ENCODE data around the gene BCAM. TPM values are rescaled to one million over a fixed set of nuclear protein-coding genes. Genes with fewer than 3 reads are reported as not detected.

Gene BCAM
- polyA plus RNA-seq, 3 donors, result 0.09 TPM; not detected in 2

DNA sequence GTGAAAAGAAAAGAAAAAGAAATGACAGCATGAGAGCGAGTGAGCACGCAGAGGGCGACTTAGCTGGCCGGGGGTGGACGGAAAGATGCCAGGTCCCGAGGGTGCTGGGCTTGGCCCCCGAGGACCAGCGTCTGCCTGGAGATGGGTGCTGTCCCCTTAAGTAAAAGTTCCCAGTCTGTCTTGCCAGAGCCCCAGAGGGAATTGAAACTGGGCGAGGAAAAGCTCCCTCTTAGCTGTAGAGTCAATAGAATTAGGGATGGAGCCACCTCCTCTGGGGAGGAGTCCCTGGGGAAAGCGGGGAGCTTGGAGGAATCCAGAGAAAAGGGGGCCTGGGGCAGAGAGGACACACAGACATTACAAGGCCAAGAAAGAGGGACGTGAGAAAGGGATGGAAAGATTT lies 13.3 kb downstream of the BCAM start:
- H3K79me2 ChIP-seq (ENCODE audit: insufficient read depth, low read length), result no peaks in the 10 kb centered on the region
- no peak overlapping the region for H3K27ac ChIP-seq (ENCODE audit: low read depth in 1 of 2, low read length in 2 of 2)
- TF ChIP-seq, protein P1, sequence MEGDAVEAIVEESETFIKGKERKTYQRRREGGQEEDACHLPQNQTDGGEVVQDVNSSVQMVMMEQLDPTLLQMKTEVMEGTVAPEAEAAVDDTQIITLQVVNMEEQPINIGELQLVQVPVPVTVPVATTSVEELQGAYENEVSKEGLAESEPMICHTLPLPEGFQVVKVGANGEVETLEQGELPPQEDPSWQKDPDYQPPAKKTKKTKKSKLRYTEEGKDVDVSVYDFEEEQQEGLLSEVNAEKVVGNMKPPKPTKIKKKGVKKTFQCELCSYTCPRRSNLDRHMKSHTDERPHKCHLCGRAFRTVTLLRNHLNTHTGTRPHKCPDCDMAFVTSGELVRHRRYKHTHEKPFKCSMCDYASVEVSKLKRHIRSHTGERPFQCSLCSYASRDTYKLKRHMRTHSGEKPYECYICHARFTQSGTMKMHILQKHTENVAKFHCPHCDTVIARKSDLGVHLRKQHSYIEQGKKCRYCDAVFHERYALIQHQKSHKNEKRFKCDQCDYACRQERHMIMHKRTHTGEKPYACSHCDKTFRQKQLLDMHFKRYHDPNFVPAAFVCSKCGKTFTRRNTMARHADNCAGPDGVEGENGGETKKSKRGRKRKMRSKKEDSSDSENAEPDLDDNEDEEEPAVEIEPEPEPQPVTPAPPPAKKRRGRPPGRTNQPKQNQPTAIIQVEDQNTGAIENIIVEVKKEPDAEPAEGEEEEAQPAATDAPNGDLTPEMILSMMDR (IDR thresholded peaks at IDR 0.05), result no peak
- H3K9me3 ChIP-seq (replicated peaks in 1 of 2; ENCODE audit: control insufficient read depth in 1 of 2, insufficient read depth in 1 of 2, low read length in 2 of 2), result no peaks in the 10 kb centered on the region
- DNase-seq, result no peak
- H3K4me2 ChIP-seq (replicated peaks; ENCODE audit: extremely low read depth, low read length, poor library complexity, severe bottlenecking), result no peak overlapping the region
- no peak overlapping the region for H3K4me3 Mint-ChIP-seq
- peak overlapping the region in 2 of 7 donors; percentile 16 to 41 for H3K27ac Mint-ChIP-seq
- H3K27me3 Mint-ChIP-seq (ENCODE audit: low read depth in 3 of 3), result peaks cover 11 to 13% (median 13%) of the 10 kb centered on the region in 3 donors
- no peak overlapping the region for H2AFZ ChIP-seq (ENCODE audit: insufficient read depth, low read depth, low read length, poor library complexity, severe bottlenecking)
- no peaks in the 10 kb centered on the region for H3K27me3 ChIP-seq (ENCODE audit: control insufficient read depth in 2 of 2, insufficient read depth in 2 of 2, low read length in 2 of 2)
- H3K4me3 ChIP-seq (replicated peaks in 1 of 3; ENCODE audit: low read depth in 2 of 3, low read length in 3 of 3), result no peak overlapping the region
- H3K4me1 Mint-ChIP-seq, result no peaks in the 10 kb centered on the region
- no peaks in the 10 kb centered on the region for H3K9me3 Mint-ChIP-seq
- no peaks in the 10 kb centered on the region for H4K20me1 ChIP-seq (ENCODE audit: insufficient read depth, low read length)
- no peak overlapping the region for H3K9ac ChIP-seq (ENCODE audit: insufficient read depth, low read length, poor library complexity, severe bottlenecking)
- H3K36me3 Mint-ChIP-seq, result no peaks in the 10 kb centered on the region
- intact Hi-C loops (cut with micrococcal nuclease), result no loop called here
- H3K4me1 ChIP-seq (ENCODE audit: control insufficient read depth in 1 of 2, insufficient read depth in 2 of 2, low read length in 2 of 2), result no peaks in the 10 kb centered on the region
- H3K36me3 ChIP-seq (replicated peaks in 1 of 2; ENCODE audit: control insufficient read depth in 1 of 2, insufficient read depth in 2 of 2, low read length in 2 of 2), result no peaks in the 10 kb centered on the region
- WGBS (ENCODE audit: insufficient coverage), result 77% methylated on average over 11 of the region's 11 CpGs

DNA sequence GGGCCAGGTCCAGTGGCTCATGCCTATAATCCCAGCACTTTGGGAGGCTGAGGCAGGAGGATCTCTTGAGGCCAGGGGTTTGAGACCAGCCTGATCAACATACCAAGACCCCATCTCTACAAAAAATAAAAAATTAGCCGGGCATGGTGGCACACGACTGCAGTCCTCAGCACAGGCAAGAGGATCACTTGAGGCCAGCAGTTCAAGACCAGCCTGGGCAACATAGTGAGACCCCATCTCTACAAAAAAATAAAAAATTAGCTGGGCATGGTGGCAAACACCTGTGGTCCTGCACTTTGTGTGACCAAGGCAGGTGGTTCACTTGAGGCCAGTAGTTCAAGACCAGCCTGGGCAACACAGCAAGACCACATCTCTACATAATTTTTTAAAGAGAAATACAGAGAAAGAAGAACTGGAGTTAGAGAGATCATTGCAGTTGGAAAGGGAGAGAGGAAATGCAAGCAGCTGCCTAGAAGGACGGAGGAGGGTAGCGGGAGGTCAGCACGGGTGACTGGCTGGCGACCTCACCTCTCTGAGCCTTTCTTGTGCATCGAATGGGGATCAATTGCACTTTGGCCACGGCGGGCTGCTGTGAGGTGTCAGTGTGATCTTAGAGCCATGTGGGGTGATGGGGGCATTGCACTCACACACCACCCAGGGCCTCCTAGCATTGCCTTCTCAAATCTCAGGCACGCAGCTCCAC lies 13.9 kb downstream of the BCAM start:
- Histone ChIP-seq H3K36me3 (replicated peaks in 1 of 2; ENCODE audit: control insufficient read depth in 1 of 2, insufficient read depth in 2 of 2, low read length in 2 of 2) (no peaks in the 10 kb centered on the region), H3K4me2 (replicated peaks; ENCODE audit: extremely low read depth, low read length, poor library complexity, severe bottlenecking) (no peak overlapping the region), H3K4me1 (ENCODE audit: control insufficient read depth in 1 of 2, insufficient read depth in 2 of 2, low read length in 2 of 2) (no peaks in the 10 kb centered on the region), H3K79me2 (ENCODE audit: insufficient read depth, low read length) (no peaks in the 10 kb centered on the region), H3K4me3 (replicated peaks in 1 of 3; ENCODE audit: low read depth in 2 of 3, low read length in 3 of 3) (no peak overlapping the region), H4K20me1 (ENCODE audit: insufficient read depth, low read length) (no peaks in the 10 kb centered on the region), H2AFZ (ENCODE audit: insufficient read depth, low read depth, low read length, poor library complexity, severe bottlenecking) (no peak overlapping the region), H3K9me3 (replicated peaks in 1 of 2; ENCODE audit: control insufficient read depth in 1 of 2, insufficient read depth in 1 of 2, low read length in 2 of 2) (no peaks in the 10 kb centered on the region), H3K27ac (ENCODE audit: low read depth in 1 of 2, low read length in 2 of 2) (no peak overlapping the region), H3K27me3 (ENCODE audit: control insufficient read depth in 2 of 2, insufficient read depth in 2 of 2, low read length in 2 of 2) (no peaks in the 10 kb centered on the region), H3K9ac (ENCODE audit: insufficient read depth, low read length, poor library complexity, severe bottlenecking) (no peak overlapping the region)
- intact Hi-C loops (cut with micrococcal nuclease), result no loop called here
- WGBS (ENCODE audit: insufficient coverage), result 95% methylated on average over 3 of the region's 10 CpGs
- Mint-ChIP-seq H3K4me3 (no peak overlapping the region), H3K4me1 (no peaks in the 10 kb centered on the region), H3K27ac (no peak overlapping the region), H3K36me3 (no peaks in the 10 kb centered on the region), H3K27me3 (ENCODE audit: low read depth in 3 of 3) (peaks cover 11 to 16% (median 15%) of the 10 kb centered on the region in 3 donors), H3K9me3 (no peaks in the 10 kb centered on the region)
- TF ChIP-seq, protein P1 (IDR thresholded peaks at IDR 0.05), result no peak
- no peak for DNase-seq
